A673 (cell line): ENCODE results near the gene TMEM178B. TPM values are rescaled to one million over a fixed set of nuclear protein-coding genes. Genes with fewer than 3 reads are reported as not detected.

Source experiments
- BruUV-seq: library from RNA; stranded (reverse); fragments of 400-500 nt; replicated peaks from 2 replicates; lab custom pipeline; 2021; lab: Mats Ljungman, UMichigan
- CTCF ChIA-PET: fragments of 300-600 bp; sonication (Branson Sonifier 250); formaldehyde crosslinking; loops from one replicate; lab custom pipeline; 2022; ENCODE audit warnings: antibody characterized with exemption; lab: Charles Lee
- POLR2A ChIA-PET: fragments of 300-600 bp; sonication (Branson Sonifier 250); formaldehyde crosslinking; loops from one replicate; lab custom pipeline; 2022; ENCODE audit warnings: antibody characterized with exemption; ENCODE audit not compliant: low non-redundant PET; lab: Charles Lee
- DNase-seq: peaks from one replicate; pipeline ENCODE4 v3.0.0-alpha.2; 2015; ENCODE audit warnings: low spot score
- H3K27ac ChIP-seq: fragments of 200-600 bp; sonication (generic); 2 replicates; pipeline ENCODE4 v1.5.1; 2016; ENCODE audit warnings: mixed run types, low read depth, mild to moderate bottlenecking, mixed read lengths, antibody characterized with exemption, low read length; ENCODE audit not compliant: poor library complexity, severe bottlenecking
- H3K27me3 ChIP-seq: fragments of 200-600 bp; sonication (generic); replicated peaks from 2 replicates; pipeline ENCODE4 v1.6.1; 2017; ENCODE audit warnings: mixed run types, low read depth, mild to moderate bottlenecking, mixed read lengths, antibody characterized with exemption, low read length; ENCODE audit not compliant: insufficient read depth, poor library complexity
- H3K36me3 ChIP-seq: fragments of 200-600 bp; sonication (generic); 2 replicates; pipeline ENCODE4 v1.6.1; 2016; ENCODE audit warnings: mixed run types, mild to moderate bottlenecking, mixed read lengths, antibody characterized with exemption, low read length; ENCODE audit not compliant: insufficient read depth, poor library complexity, severe bottlenecking
- H3K4me1 ChIP-seq: fragments of 200-600 bp; sonication (generic); 2 replicates; pipeline ENCODE4 v1.6.1; 2017; ENCODE audit warnings: mixed run types, mild to moderate bottlenecking, mixed read lengths, antibody characterized with exemption, low read length; ENCODE audit not compliant: insufficient read depth, poor library complexity, severe bottlenecking
- H3K4me3 ChIP-seq: fragments of 200-600 bp; sonication (generic); 2 replicates; pipeline ENCODE4 v1.5.1; 2016; ENCODE audit warnings: low read depth, mixed run types, mild to moderate bottlenecking, mixed read lengths, low read length; ENCODE audit not compliant: poor library complexity, severe bottlenecking
- H3K9me3 ChIP-seq: fragments of 200-600 bp; sonication (generic); 2 replicates; pipeline ENCODE4 v1.6.1; 2016; ENCODE audit warnings: mixed run types, low read depth, mild to moderate bottlenecking, mixed read lengths, antibody characterized with exemption, low read length; ENCODE audit not compliant: poor library complexity, severe bottlenecking
- EZH2 ChIP-seq: fragments of 200-600 bp; sonication (generic); IDR thresholded peaks from 2 replicates; pipeline ENCODE4 v1.6.1; 2017; ENCODE audit warnings: borderline replicate concordance, low read depth, mild to moderate bottlenecking, mixed read lengths, antibody characterized with exemption, low read length; ENCODE audit not compliant: poor library complexity, severe bottlenecking
- intact Hi-C: fragments of 100-400 bp; cut with micrococcal nuclease; formaldehyde crosslinking; loops from one replicate; pipeline ENCODE4 v1.10.0; 2022; ENCODE audit not compliant: unreplicated experiment
- total RNA-seq: library from RNA; stranded (reverse); gene quantifications from 2 replicates; pipeline ENCODE4 v1.2.3, GENCODE V29; 2021
- TF ChIP-seq, protein P1 (sequence below): fragments of 300-800, 200-600 bp; sonication (generic); conservative IDR thresholded peaks from 2 replicates; pipeline ENCODE4 v1.5.1; 2017; ENCODE audit warnings: low read depth, mild to moderate bottlenecking, antibody characterized with exemption, low read length, moderate library complexity, mixed read lengths

Gene TMEM178B
- total RNA-seq, 1 experiment from 2014 or later, result 2.8 TPM

- BruUV-seq, result no TSS peak
- H3K36me3 ChIP-seq, result no peaks in the 10 kb centered on the region
- H3K9me3 ChIP-seq, result no peaks in the 10 kb centered on the region
- H3K4me3 ChIP-seq, result no peak overlapping the region
- TF ChIP-seq EZH2, result no peak
- H3K27ac ChIP-seq, result no peak overlapping the region
- H3K27me3 ChIP-seq, result no peaks in the 10 kb centered on the region
- no peaks in the 10 kb centered on the region for H3K4me1 ChIP-seq
- CTCF ChIA-PET, result no interaction called here
- DNase-seq, result no peak
- intact Hi-C loops, result no loop called here
- POLR2A ChIA-PET, result no interaction called here
Observed at GRCh38 chr7:141390339-141390738, 316.5 kb downstream of the TMEM178B start.

DNA sequence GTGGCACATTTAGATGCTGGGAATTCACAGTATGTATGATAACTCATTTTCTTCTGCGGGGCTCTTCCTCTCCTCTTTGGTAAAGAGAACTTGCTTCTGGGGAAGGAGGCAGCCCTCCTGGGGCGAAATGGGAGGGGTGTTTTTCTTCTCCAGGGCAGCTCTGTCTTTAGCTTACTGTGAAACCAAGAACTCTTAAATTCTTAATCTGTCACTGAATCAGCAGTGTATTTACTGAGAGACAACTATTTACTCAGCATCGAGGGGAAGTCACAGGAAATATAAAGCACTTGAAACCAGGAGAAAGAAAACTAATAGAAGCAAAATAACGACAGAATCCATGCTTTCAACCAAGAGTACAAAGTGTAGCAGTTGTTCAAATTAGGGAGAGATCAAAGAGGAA lies 319.2 kb downstream of the TMEM178B start:
- no peaks in the 10 kb centered on the region for H3K36me3 ChIP-seq
- H3K27ac ChIP-seq, result no peak overlapping the region
- no peak for DNase-seq
- intact Hi-C loops, result no loop called here
- no peaks in the 10 kb centered on the region for H3K27me3 ChIP-seq
- no TSS peak for BruUV-seq
- no peak overlapping the region for H3K4me3 ChIP-seq
- no peaks in the 10 kb centered on the region for H3K4me1 ChIP-seq
- no peak for TF ChIP-seq EZH2
- TF ChIP-seq, protein P1, sequence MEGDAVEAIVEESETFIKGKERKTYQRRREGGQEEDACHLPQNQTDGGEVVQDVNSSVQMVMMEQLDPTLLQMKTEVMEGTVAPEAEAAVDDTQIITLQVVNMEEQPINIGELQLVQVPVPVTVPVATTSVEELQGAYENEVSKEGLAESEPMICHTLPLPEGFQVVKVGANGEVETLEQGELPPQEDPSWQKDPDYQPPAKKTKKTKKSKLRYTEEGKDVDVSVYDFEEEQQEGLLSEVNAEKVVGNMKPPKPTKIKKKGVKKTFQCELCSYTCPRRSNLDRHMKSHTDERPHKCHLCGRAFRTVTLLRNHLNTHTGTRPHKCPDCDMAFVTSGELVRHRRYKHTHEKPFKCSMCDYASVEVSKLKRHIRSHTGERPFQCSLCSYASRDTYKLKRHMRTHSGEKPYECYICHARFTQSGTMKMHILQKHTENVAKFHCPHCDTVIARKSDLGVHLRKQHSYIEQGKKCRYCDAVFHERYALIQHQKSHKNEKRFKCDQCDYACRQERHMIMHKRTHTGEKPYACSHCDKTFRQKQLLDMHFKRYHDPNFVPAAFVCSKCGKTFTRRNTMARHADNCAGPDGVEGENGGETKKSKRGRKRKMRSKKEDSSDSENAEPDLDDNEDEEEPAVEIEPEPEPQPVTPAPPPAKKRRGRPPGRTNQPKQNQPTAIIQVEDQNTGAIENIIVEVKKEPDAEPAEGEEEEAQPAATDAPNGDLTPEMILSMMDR, result no peak
- no peaks in the 10 kb centered on the region for H3K9me3 ChIP-seq
- ChIA-PET CTCF (no interaction called here), POLR2A (no interaction called here)

DNA sequence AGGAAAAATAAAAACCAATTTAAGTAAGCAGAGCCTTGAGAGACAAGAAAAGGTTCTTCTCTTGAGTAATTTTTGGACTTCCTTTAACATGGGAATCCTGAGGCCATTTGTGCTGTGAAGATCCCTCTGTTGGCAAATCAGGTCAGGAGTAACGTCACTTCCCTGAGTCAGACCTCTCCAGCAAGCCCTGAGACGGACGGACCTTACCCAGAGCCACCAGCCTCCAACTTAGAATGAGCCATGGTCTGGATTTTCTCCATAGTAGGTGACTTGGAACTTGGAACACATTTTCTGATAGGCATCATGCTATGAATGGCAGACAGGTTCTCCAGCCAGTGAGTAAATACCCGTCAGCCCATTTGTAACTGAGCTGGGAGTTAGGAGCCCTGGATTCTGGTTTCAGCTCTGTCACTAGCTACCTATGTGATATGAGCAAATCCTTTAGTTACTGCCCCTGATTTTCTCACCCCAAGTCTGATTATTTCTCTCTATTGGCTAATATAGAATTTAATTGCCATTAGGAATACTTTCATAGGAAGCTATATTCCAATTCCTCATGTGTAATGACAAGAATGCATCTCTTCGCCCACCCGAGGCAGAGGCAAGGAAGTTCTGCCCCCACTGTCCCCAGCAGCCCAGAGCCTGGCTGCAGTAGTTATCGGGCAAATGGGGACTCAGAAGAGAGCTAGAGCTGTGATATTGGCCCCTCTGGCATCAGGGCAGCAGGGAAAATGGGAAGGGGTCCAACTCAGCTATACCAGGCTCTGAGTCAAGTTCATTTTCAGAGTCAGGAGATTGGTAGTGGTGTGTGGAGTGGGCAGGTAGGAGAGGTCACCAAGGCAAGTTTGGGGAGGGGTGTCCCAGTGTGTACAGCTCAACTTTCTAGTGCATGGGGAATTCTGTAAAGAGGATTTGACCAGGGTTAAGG lies 323.6 kb downstream of the TMEM178B start:
- no TSS peak for BruUV-seq
- POLR2A ChIA-PET, result no interaction called here

More for the DNA sequence above, 323.6 kb downstream of the TMEM178B start:
- TF ChIP-seq, protein P1, result no peak
- H3K4me1 ChIP-seq, result no peaks in the 10 kb centered on the region
- H3K36me3 ChIP-seq, result no peaks in the 10 kb centered on the region
- H3K9me3 ChIP-seq, result no peaks in the 10 kb centered on the region
- intact Hi-C loops, result no loop called here
- H3K4me3 ChIP-seq, result no peak overlapping the region
- CTCF ChIA-PET, result no interaction called here
- H3K27me3 ChIP-seq, result no peaks in the 10 kb centered on the region
- H3K27ac ChIP-seq, result no peak overlapping the region
- DNase-seq, result no peak
